CD4-positive, alpha-beta T cell treated with Interleukin-17A for 4 hours (primary cell): ENCODE results near the gene SFT2D1.

ENCODE experiments used
- DNase-seq: peaks from one replicate; pipeline ENCODE4 v3.0.0-alpha.2; 2020; ENCODE audit warnings: mixed read lengths

Gene SFT2D1

GRCh38 chr6:166331503-166332415 is 10.6 kb downstream of the SFT2D1 start:
- DNase-seq, result no peak

GRCh38 chr6:166330612-166331011 is 11.7 kb downstream of the SFT2D1 start:
- no peak for DNase-seq

- DNase-seq, result no peak
Observed at GRCh38 chr6:166325383-166326042, 16.8 kb downstream of the SFT2D1 start.

DNA sequence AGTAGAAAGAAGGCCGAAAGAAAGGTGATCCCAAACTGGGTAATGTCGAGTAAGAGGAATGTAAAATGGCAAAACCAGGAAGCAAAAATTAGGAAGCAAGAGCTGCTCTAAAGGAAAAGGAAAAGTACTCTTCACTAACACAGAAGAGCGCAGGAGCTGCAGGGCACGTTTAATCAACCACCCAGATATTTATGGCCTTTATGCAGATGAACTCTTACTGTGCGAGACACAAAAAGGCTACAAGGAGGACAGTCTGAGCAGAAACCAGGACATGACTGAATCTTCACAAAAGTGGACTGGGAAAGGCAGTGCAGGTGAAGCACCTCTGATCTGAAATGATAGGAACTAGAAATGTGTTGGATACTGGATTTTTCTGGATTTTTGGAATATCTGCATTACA is 18.9 kb downstream of the SFT2D1 start:
- DNase-seq, result no peak

DNA sequence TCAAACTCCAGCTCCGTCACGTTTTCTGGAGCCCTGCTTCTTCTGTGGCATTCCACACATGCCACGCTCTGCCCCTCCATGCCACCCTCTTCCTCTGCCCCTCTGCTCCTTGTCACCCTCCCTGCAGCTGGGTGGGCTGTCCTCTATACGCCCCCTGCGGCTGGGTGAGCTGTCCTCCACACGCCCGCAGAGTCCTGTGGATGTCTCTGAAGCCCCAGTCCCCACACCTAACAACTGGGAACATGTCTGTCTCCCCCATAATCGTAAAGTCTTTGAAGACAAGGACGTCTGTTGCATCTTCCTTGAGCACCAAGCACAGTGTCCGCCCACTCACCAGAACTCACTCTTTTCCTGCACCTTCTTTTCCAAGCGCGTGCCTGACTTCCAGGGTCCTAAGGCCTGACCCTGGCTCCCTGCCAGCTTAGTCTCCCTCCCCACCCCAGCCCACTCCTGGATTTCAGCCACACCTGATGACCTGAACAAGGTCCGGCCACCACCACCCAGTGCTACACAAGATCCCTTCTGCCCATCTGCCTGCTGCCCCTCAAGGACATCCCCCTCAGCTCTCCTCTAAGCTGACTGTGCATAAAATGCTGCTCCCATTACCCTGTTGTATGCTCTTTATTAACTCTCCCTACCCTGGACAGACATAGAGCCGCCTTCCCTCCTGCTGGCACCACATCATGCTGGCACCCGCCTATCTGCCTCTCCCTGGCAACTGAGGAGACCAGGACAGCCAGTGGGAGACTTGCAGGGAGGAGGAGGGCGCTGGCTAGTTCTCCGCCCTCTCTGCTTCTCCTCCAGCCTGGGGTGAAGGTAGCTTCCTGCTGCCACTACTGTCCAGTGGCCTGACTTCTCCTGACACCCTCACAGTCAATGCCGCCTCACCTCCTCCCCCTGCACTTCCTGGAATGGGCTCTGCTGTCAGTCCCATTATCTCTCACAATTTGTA is 23.4 kb downstream of the SFT2D1 start:
- DNase-seq, result no peak

- no peak for DNase-seq
Observed at GRCh38 chr6:166318227-166318626, 24.1 kb downstream of the SFT2D1 start.

DNA sequence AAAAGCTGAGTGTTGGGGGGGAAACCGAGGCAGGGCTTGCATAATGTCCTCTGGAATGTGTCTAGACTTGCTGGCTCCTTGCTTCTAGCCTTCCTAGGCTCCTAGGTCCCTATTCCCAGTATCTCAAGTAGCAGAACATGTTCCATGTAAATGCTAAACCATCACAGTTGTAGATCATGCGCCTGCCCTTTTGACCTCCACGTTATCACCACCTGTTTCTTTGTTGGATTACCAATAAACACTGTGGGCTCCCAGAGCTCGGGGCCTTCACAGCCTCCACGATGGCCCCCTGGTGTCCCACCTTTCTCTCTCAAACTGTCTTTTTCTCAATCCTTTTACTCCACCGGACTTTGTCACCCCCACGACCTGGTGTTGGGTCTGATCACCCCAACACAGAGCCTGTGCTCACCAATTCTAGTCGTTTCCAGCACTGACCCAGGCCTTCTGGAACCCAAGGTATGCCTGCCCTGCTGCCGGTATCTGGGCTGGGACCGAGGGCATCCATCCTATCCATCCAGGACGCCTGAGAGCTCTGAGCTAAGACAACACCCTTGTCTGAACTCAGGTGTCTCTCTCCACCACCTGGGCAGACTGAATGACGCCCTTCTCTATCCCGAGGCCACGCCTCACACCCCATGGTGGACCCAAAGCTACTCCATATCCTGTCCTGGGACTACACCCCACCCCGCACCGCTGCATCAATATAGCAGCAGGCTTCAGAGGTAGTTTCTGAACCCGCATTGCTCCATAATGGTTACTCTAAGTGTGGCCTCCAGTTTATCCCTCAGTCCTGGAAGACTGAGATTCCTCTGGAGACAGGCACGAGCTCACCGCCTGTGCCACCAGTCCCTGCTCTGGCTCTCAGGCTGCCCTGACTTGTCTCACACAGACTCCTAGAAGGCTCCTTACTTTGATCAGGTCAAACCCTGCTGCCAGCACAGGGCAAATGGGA is 24.8 kb downstream of the SFT2D1 start:
- no peak for DNase-seq

DNA sequence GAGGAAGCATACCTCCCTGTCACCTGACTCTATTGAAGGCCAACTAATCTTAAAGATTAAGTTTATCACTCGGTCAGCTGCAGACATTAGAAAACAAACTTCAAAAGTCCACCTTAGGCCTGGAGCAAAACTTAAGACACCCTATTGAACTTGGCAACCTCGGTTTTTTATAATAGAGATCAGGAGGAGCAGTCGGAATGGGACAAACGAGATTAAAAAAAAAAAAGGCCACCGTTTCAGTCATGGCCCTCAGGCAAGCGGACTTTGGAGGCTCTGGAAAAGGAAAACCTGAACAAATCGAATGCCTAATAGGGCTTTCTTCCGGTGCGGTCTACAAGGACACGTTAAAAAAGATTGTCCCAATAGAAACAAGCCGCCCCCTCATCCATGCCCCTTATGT is 26.9 kb downstream of the SFT2D1 start:
- no peak for DNase-seq

GRCh38 chr6:166314454-166314853 is 27.9 kb downstream of the SFT2D1 start:
- DNase-seq, result no peak

DNA sequence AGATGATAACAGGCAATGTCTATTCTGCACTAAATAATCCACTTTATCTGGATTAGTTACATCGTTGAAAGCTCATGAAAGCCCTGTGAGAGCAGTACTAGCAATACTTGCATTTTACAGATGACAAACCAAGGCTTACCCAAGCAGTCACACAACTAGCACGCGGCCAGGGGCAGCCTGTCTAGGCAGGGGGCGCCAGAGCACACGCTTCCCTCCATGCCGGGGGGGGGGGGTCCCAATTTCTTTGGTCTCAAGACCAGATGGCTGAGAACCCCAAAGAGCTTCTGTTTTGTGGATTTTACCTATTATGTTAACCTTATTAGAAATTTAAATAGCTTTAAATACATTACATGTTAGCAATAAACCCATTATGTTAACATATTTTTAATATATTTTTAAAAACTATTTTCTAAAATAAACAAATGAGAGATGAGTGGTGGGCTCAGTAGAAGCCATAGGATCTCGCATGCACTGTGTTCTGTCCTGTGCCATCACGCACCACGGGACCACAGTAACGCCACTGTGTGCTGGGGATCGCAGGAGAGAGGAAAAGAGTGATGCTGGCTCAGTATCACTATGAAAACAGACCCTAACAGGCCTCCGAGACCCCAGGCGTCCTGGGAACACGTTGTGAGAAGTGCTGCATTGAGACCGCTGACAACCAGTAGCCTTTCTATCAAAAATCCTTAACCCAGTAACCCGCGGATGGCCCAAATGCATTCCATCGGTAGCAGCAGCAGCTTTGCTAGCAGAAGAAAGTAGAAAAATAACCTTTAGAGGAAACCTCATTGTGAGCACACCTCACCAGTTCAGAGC is 28.9 kb downstream of the SFT2D1 start:
- peak; percentile 79 for DNase-seq

- no peak for DNase-seq
Observed at GRCh38 chr6:166312832-166313231, 29.5 kb downstream of the SFT2D1 start.

DNA sequence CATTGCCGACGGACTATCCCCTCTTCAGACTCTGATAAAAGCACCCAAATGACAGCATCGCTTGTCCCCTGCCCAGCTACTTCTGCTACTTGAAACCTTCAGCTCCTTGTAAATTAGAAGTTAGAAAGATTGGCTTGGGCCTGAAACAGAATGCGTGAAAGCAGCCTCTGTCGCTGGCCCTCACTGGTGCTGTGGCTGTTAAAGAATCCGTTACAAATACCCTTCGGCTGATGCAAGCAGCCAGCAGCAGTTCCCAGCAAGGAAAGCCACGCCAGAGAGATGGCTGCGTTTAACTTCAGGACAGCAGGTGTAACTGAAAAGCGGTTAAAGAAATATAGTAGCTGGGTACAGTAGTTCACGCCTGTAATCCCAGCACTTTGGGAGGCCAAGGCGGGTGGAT is 31.7 kb downstream of the SFT2D1 start:
- no peak for DNase-seq

DNA sequence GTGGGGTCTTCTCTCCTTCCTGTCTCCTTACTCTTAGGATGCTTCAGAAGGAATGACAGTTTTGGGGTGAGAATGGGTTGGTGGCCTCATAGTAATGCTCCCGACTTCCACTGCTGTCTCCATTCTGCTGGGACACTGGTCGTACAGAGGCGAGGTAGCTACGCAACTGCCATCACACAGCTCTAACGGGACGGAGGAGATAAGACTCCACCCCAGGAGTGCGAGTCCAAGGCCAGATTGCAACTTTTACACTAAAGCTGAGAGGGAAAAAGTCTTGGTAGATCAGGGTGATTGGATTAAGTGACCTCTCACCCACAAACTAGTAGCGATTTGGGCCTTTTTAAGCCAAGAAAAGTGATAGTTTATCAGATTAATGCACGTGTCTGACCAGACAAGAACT is 32.4 kb downstream of the SFT2D1 start:
- DNase-seq, result no peak

GRCh38 chr6:166308769-166309589 is 33.4 kb downstream of the SFT2D1 start:
- DNase-seq, result no peak

DNA sequence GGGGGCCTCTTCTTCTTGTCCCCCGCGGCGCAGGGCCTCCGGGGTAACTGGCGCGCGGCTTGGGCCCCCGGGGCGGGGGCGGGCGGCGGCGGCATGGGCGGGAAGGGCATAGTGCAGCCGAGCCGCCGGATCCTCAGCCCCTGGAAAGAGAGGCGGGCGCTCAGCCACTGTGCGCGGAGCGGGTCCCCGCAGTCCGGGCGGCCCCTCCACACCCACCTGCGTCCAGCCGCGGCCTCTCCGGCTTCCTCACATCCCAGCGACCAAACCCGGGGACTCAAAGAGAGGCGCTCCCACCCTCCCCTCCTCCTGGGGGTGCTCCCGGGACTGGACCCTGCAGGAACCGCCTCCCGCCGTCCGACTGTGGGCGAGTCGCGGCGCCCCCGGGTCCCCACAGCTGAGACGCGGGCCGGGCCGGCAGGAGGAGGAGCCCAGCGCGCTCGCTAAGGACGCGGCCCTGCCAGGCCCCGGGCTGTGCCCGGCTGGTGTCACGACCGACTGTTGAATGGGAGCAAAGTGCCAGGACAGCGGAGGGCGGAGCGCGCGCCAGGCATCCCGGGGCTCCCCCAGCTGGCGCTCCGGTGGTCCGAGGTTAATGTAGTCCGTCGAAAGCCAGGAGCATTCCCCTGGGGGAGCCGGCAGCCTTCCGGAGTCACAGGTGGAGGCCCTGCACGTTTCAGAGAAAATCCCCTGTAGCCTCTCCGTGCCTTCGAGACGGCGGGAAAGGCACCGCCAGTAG is 34.1 kb downstream of the SFT2D1 start, which contains the start of gene PRR18:
Gene PRR18, minus strand, starts transcription at position 360 of the 736 bp plus-strand sequence. Its CDS starts 250 bp downstream, at position 110.
- no peak for DNase-seq

- peak; percentile 22 for DNase-seq
Observed at GRCh38 chr6:166307082-166308032, 35.0 kb downstream of the SFT2D1 start.

GRCh38 chr6:166306378-166307081 is 35.8 kb downstream of the SFT2D1 start:
- no peak for DNase-seq
